A549 (cell line): ENCODE data around the gene HDDC3.

ENCODE experiments used
- BHLHE40 ChIP-seq: IDR thresholded peaks from 2 replicates; pipeline ENCODE4 v1.6.1; 2012; ENCODE audit warnings: low read depth, low read length, inconsistent platforms
- CEBPB ChIP-seq, 2 experiments: fragments of >200 bp in 1 of 2; sonication (Bioruptor Twin) in 1 of 2; formaldehyde crosslinking in 1 of 2; IDR thresholded peaks; 2 replicates each; pipeline ENCODE4 v1.6.1; 2012 to 2016
- CTCF ChIP-seq: fragments of >200 bp; sonication (Bioruptor Twin); formaldehyde crosslinking; IDR thresholded peaks from 3 replicates; pipeline ENCODE4 v1.5.1; 2016
- EP300 ChIP-seq, 2 experiments: fragments of >200 bp; sonication (Bioruptor Twin); formaldehyde crosslinking; IDR thresholded peaks; 2 replicates in 1 of 2; 3 replicates in 1 of 2; pipeline ENCODE4 v1.6.1; 2016 to 2017
- ESRRA ChIP-seq: fragments of 150-350 bp; IDR thresholded peaks from 2 replicates; pipeline ENCODE4 v1.6.1; 2014; ENCODE audit warnings: mild to moderate bottlenecking, low read length, borderline replicate concordance
- KDM1A ChIP-seq: fragments of 200-600 bp; sonication (generic); IDR thresholded peaks from 2 replicates; pipeline ENCODE4 v1.6.1; 2016; ENCODE audit warnings: low read depth, mild to moderate bottlenecking
- POLR2A ChIP-seq: IDR thresholded peaks from 2 replicates; pipeline ENCODE4 v1.6.1; 2012; ENCODE audit warnings: mild to moderate bottlenecking, low read length
- RNF2 ChIP-seq: fragments of 200-600 bp; sonication (generic); IDR thresholded peaks from 2 replicates; pipeline ENCODE4 v1.6.1; 2016; ENCODE audit warnings: low read depth, mild to moderate bottlenecking, antibody characterized with exemption, moderate library complexity, borderline replicate concordance

- TF ChIP-seq BHLHE40 (no peak), CTCF (no peak), EP300 (IDR thresholded peaks at IDR 0.05) (no peak), KDM1A (no peak), ESRRA (no peak), CEBPB (IDR thresholded peaks at IDR 0.05) (no peak), POLR2A (no peak), RNF2 (no peak)
These were observed 49.3 kb upstream of the HDDC3 start for GRCh38 chr15:90981681-90982080.
